ENCODE data around the gene ZNF280B.
"Not testable (repeated sequence)": the region's sequence is repeated elsewhere in the genome, so short reads cannot be mapped to it uniquely, and the experiment has no call there.

ZNF280B gene

GRCh38 chr22:22507743-22508273 lies 734 bp downstream of the ZNF280B start:
- WGBS, 2 experiments: 28 to 30% methylated on average over 13 of the region's 13 CpGs
- no peaks in the 10 kb centered on the region for H3K9me3 ChIP-seq (ENCODE audit: control insufficient read depth, low read length)
- peak overlapping the region; percentile 55 for H3K4me3 ChIP-seq (ENCODE audit: insufficient read depth, low read depth, low read length)
- H3K27me3 ChIP-seq (ENCODE audit: control insufficient read depth, insufficient read depth, low read length, poor library complexity, severe bottlenecking): peaks cover 8% of the 10 kb centered on the region
- no peaks in the 10 kb centered on the region for H3K4me1 ChIP-seq (ENCODE audit: control insufficient read depth, insufficient read depth, low read length)
- H3K36me3 ChIP-seq (ENCODE audit: control insufficient read depth, insufficient read depth, low read length): peaks cover 13% of the 10 kb centered on the region
- no peak overlapping the region for H3K27ac ChIP-seq (ENCODE audit: insufficient read depth, low read depth, low read length, poor library complexity, severe bottlenecking)

GRCh38 chr22:22506736-22507135 lies 1.8 kb downstream of the ZNF280B start:
- no peaks in the 10 kb centered on the region for H3K9me3 ChIP-seq (ENCODE audit: control insufficient read depth, low read length)
- H3K27me3 ChIP-seq (ENCODE audit: control insufficient read depth, insufficient read depth, low read length, poor library complexity, severe bottlenecking): no peaks in the 10 kb centered on the region
- no peak overlapping the region for H3K27ac ChIP-seq (ENCODE audit: insufficient read depth, low read depth, low read length, poor library complexity, severe bottlenecking)
- H3K4me1 ChIP-seq (ENCODE audit: control insufficient read depth, insufficient read depth, low read length): no peaks in the 10 kb centered on the region
- H3K36me3 ChIP-seq (ENCODE audit: control insufficient read depth, insufficient read depth, low read length): peaks cover 13% of the 10 kb centered on the region
- 95 to 100% methylated on average over 1 of the region's 1 CpG for WGBS, 2 experiments
- no peak overlapping the region for H3K4me3 ChIP-seq (ENCODE audit: insufficient read depth, low read depth, low read length)

DNA sequence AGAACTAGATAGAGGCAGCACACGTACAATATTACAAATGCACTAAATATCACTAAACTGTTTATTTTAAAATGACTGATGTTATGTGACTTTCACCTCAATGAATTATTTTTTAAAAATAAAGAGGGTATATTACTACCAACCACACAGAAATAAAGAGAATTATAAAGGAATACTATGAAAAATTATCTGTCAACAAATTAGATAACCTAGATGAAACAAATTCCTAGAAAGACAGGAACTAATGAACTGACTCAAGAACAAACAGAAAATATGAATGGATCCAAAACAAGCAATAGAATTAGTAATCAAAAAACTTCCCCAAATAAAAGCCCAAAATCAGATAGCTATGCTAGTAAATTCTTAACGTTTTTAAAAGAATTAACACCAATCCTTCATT lies 10.3 kb downstream of the ZNF280B start:
- H3K27ac ChIP-seq (ENCODE audit: insufficient read depth, low read depth, low read length, poor library complexity, severe bottlenecking): no peak overlapping the region
- no peaks in the 10 kb centered on the region for H3K4me1 ChIP-seq (ENCODE audit: control insufficient read depth, insufficient read depth, low read length)
- no peak overlapping the region for H3K4me3 ChIP-seq (ENCODE audit: insufficient read depth, low read depth, low read length)
- no peaks in the 10 kb centered on the region for H3K36me3 ChIP-seq (ENCODE audit: control insufficient read depth, insufficient read depth, low read length)
- H3K9me3 ChIP-seq (ENCODE audit: control insufficient read depth, low read length): no peaks in the 10 kb centered on the region
- H3K27me3 ChIP-seq (ENCODE audit: control insufficient read depth, insufficient read depth, low read length, poor library complexity, severe bottlenecking): no peaks in the 10 kb centered on the region
- 77 to 89% methylated on average over 1 of the region's 2 CpGs for WGBS, 2 experiments

GRCh38 chr22:22491589-22491988 lies 17.0 kb downstream of the ZNF280B start:
- not testable (repeated sequence) for H3K27me3 ChIP-seq (ENCODE audit: control insufficient read depth, insufficient read depth, low read length, poor library complexity, severe bottlenecking); H3K4me1 ChIP-seq (ENCODE audit: control insufficient read depth, insufficient read depth, low read length); H3K4me3 ChIP-seq (ENCODE audit: insufficient read depth, low read depth, low read length); H3K9me3 ChIP-seq (ENCODE audit: control insufficient read depth, low read length); H3K27ac ChIP-seq (ENCODE audit: insufficient read depth, low read depth, low read length, poor library complexity, severe bottlenecking)
- peaks cover 16% of the 10 kb centered on the region for H3K36me3 ChIP-seq (ENCODE audit: control insufficient read depth, insufficient read depth, low read length)
- WGBS, 2 experiments: 95 to 97% methylated on average over 3 of the region's 3 CpGs

- no peaks in the 10 kb centered on the region for H3K9me3 ChIP-seq (ENCODE audit: control insufficient read depth, low read length)
- no peaks in the 10 kb centered on the region for H3K27me3 ChIP-seq (ENCODE audit: control insufficient read depth, insufficient read depth, low read length, poor library complexity, severe bottlenecking)
- no peaks in the 10 kb centered on the region for H3K4me1 ChIP-seq (ENCODE audit: control insufficient read depth, insufficient read depth, low read length)
- no peak overlapping the region for H3K27ac ChIP-seq (ENCODE audit: insufficient read depth, low read depth, low read length, poor library complexity, severe bottlenecking)
- H3K36me3 ChIP-seq (ENCODE audit: control insufficient read depth, insufficient read depth, low read length): peaks cover 16% of the 10 kb centered on the region
- H3K4me3 ChIP-seq (ENCODE audit: insufficient read depth, low read depth, low read length): no peak overlapping the region
- 92 to 97% methylated on average over 5 of the region's 5 CpGs for WGBS, 2 experiments
Measured at GRCh38 chr22:22488736-22489135, 19.8 kb downstream of the ZNF280B start.

- no peaks in the 10 kb centered on the region for H3K9me3 ChIP-seq (ENCODE audit: control insufficient read depth, low read length)
- H3K27me3 ChIP-seq (ENCODE audit: control insufficient read depth, insufficient read depth, low read length, poor library complexity, severe bottlenecking): no peaks in the 10 kb centered on the region
- H3K4me1 ChIP-seq (ENCODE audit: control insufficient read depth, insufficient read depth, low read length): no peaks in the 10 kb centered on the region
- 93% methylated on average over 12 of the region's 12 CpGs for WGBS, 2 experiments
- H3K4me3 ChIP-seq (ENCODE audit: insufficient read depth, low read depth, low read length): no peak overlapping the region
- no peak overlapping the region for H3K27ac ChIP-seq (ENCODE audit: insufficient read depth, low read depth, low read length, poor library complexity, severe bottlenecking)
- peaks cover 16% of the 10 kb centered on the region for H3K36me3 ChIP-seq (ENCODE audit: control insufficient read depth, insufficient read depth, low read length)
Measured at GRCh38 chr22:22487869-22488597, 20.5 kb downstream of the ZNF280B start.

DNA sequence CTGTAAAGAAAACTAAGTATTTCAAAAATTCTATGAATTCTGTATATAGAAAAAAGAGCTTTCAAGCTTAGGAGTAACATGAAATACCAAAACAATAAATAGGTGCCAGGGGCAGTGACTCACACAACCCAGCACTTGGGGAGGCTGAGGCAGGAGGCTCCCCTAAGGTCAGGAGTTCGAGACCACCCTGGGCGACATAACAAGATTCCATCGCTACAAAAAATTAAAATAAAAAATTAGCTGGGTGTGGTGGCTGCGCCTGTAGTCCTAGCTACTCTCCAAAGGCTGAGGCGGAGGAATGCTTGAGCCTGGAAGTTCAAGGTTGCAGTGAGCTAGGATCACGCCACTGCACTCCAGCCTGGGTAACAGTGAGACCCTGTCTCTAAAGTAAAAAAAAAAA lies 21.5 kb downstream of the ZNF280B start:
- Histone ChIP-seq H3K36me3 (ENCODE audit: control insufficient read depth, insufficient read depth, low read length) (peaks cover 16% of the 10 kb centered on the region), H3K27ac (ENCODE audit: insufficient read depth, low read depth, low read length, poor library complexity, severe bottlenecking) (no peak overlapping the region), H3K4me1 (ENCODE audit: control insufficient read depth, insufficient read depth, low read length) (no peaks in the 10 kb centered on the region), H3K27me3 (ENCODE audit: control insufficient read depth, insufficient read depth, low read length, poor library complexity, severe bottlenecking) (no peaks in the 10 kb centered on the region), H3K4me3 (ENCODE audit: insufficient read depth, low read depth, low read length) (no peak overlapping the region), H3K9me3 (ENCODE audit: control insufficient read depth, low read length) (no peaks in the 10 kb centered on the region)
- WGBS, 2 experiments: 96 to 98% methylated on average over 5 to 6 of the region's 6 CpGs

- no peak overlapping the region for H3K27ac ChIP-seq (ENCODE audit: insufficient read depth, low read depth, low read length, poor library complexity, severe bottlenecking)
- H3K4me1 ChIP-seq (ENCODE audit: control insufficient read depth, insufficient read depth, low read length): no peaks in the 10 kb centered on the region
- peaks cover 16% of the 10 kb centered on the region for H3K36me3 ChIP-seq (ENCODE audit: control insufficient read depth, insufficient read depth, low read length)
- 89 to 94% methylated on average over 4 of the region's 4 CpGs for WGBS, 2 experiments
- no peak overlapping the region for H3K4me3 ChIP-seq (ENCODE audit: insufficient read depth, low read depth, low read length)
- no peaks in the 10 kb centered on the region for H3K27me3 ChIP-seq (ENCODE audit: control insufficient read depth, insufficient read depth, low read length, poor library complexity, severe bottlenecking)
- H3K9me3 ChIP-seq (ENCODE audit: control insufficient read depth, low read length): no peaks in the 10 kb centered on the region
Measured at GRCh38 chr22:22486132-22486899, 22.2 kb downstream of the ZNF280B start.

DNA sequence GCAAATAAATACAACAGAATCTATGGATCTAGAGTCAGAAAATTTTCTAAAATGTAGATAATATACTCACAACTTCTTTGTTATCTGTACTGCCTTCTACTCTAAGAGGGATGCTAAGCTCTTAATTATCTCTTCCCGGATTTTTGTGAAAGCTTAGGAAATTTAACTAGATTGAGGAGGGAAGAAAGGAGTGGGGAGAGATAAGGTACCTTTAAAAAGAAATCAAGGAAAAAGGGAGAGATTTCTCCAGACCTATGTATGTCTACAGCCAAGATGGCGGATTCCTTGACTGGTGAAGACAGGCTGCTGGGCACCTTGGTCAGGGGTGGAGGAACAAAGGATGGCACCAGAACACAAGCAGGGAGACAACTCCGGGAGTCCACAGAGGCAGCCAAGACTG lies 23.0 kb downstream of the ZNF280B start:
- Histone ChIP-seq H3K4me1 (ENCODE audit: control insufficient read depth, insufficient read depth, low read length) (no peaks in the 10 kb centered on the region), H3K36me3 (ENCODE audit: control insufficient read depth, insufficient read depth, low read length) (peaks cover 16% of the 10 kb centered on the region), H3K4me3 (ENCODE audit: insufficient read depth, low read depth, low read length) (no peak overlapping the region), H3K9me3 (ENCODE audit: control insufficient read depth, low read length) (no peaks in the 10 kb centered on the region), H3K27me3 (ENCODE audit: control insufficient read depth, insufficient read depth, low read length, poor library complexity, severe bottlenecking) (no peaks in the 10 kb centered on the region), H3K27ac (ENCODE audit: insufficient read depth, low read depth, low read length, poor library complexity, severe bottlenecking) (no peak overlapping the region)
- 94 to 98% methylated on average over 3 of the region's 3 CpGs for WGBS, 2 experiments

DNA sequence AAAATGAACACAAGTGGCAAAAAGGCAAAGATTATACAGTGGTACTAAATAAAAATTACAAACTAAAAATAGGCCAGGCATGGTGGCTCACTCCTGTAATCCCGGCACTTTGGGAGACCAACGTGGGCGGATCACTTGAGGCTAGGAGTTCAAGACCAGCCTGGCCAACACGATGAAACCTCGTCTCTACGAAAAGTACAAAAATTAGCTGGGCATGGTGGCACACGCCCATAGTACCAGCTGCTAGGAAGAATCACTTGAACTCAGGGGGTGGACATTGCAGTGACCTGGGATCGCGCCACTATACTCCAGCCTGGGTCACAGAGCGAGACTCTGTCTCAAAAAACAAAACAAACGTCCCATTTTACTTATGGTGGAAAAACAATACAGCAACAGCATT lies 24.5 kb downstream of the ZNF280B start:
- Histone ChIP-seq H3K27me3 (ENCODE audit: control insufficient read depth, insufficient read depth, low read length, poor library complexity, severe bottlenecking) (no peaks in the 10 kb centered on the region), H3K36me3 (ENCODE audit: control insufficient read depth, insufficient read depth, low read length) (peaks cover 9% of the 10 kb centered on the region)
- WGBS, 2 experiments: 94 to 95% methylated on average over 11 of the region's 11 CpGs

More for the DNA sequence above, 24.5 kb downstream of the ZNF280B start:
- H3K4me3 ChIP-seq (ENCODE audit: insufficient read depth, low read depth, low read length): no peak overlapping the region
- no peaks in the 10 kb centered on the region for H3K9me3 ChIP-seq (ENCODE audit: control insufficient read depth, low read length)
- H3K4me1 ChIP-seq (ENCODE audit: control insufficient read depth, insufficient read depth, low read length): no peaks in the 10 kb centered on the region
- no peak overlapping the region for H3K27ac ChIP-seq (ENCODE audit: insufficient read depth, low read depth, low read length, poor library complexity, severe bottlenecking)
